Stimulated activated CD8-positive, alpha-beta memory T cell treated with anti-CD3 and anti-CD28 coated beads, Interleukin-7, amount 100 ng/mL, for 48 hours (primary cell): ENCODE results near the gene NAGK.
"Not testable (repeated sequence)": the region's sequence is repeated elsewhere in the genome, so short reads cannot be mapped to it uniquely, and the experiment has no call there.

Source experiments
- DNase-seq, 2 donors: peaks; one replicate each; pipeline ENCODE4 v3.0.0-alpha.2; 2020; ENCODE audit warnings: low read depth in 1 of 2; ENCODE audit errors: extremely low read depth in 1 of 2

Gene NAGK

DNA sequence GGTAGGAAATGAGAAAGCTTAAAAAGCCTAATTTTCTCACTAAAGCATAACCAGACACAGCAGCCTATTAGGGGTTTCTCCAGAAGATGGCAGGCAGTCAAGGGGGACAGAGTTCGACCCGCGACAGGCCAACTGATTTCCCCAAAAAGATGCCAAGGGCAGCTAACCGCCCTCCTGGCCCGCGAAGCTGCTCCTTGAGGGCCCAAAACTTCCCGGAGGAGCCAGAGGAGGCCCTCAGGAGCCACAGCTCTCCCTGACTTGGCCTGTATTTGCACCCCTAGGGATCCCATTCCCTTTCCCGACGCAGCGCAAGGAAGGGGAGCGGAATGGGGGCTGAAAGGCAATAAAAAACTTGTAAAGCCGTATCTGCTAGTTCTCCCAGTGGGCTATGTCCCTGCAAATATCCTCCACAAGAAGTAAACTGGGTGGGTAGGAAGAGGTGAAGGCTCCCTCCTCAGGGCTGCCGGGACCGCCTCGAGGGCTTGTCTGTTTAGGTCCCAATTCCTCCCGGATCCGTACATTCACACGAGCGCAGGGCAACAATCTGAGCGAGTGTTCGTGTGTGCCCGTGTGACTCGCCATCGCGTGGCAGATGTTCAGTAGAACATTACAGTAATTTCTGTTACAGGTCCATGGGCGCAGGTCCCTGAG lies 756 bp upstream of the NAGK start:
- DNase-seq, result no peak

DNA sequence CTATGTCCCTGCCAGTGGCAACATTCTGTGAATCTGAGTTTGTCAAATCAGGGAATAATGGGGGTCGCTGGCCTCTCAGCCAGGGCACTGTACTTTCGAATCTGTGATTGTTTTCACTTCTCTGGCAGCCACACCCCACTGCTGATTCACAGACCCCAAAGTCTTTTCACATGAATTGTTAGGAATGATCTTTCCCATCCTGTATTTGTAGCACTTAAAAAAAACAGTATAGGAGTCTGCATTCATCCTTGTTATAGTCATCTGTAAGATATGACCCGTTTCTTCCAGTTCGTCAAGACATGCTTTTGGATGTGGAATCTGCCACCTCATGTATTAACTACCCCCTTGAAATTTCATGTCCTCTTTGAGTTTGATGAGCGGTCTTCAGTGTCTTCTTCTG lies 928 bp downstream of the NAGK start:
- DNase-seq, result no peak

DNA sequence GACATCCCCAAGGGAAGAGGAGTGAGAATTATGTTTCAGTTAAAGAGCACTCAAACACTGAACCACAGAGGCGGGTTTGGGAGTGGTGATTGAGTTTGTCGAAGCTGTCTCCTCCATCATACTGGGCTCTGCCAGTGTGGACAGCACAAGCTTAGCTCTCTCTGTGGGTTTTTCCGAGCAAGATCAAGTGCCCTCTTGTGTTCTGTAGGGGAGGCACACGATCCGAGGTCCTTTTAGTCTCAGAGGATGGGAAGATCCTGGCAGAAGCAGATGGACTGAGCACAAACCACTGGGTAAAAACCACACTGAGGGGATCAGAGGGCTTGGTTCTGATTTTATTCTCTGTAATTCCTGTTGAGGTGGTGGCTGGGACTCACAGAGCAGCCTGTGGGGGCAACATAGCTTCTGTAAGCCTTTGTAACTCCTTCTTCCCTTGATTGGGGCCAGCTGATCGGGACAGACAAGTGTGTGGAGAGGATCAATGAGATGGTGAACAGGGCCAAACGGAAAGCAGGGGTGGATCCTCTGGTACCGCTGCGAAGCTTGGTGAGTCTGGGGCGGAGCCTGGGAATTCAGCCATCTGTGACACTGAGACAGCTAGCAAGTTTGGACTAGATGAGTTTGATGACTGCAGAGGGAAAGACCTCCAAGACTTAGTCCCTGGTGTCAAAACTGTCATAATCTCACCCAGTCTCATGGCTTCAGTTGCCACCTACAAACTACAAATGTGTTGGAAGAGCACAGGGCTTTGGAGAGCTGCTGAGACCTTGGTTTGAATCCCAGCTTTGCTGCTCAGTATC lies 2.0 kb downstream of the NAGK start:
- DNase-seq, result no peak

DNA sequence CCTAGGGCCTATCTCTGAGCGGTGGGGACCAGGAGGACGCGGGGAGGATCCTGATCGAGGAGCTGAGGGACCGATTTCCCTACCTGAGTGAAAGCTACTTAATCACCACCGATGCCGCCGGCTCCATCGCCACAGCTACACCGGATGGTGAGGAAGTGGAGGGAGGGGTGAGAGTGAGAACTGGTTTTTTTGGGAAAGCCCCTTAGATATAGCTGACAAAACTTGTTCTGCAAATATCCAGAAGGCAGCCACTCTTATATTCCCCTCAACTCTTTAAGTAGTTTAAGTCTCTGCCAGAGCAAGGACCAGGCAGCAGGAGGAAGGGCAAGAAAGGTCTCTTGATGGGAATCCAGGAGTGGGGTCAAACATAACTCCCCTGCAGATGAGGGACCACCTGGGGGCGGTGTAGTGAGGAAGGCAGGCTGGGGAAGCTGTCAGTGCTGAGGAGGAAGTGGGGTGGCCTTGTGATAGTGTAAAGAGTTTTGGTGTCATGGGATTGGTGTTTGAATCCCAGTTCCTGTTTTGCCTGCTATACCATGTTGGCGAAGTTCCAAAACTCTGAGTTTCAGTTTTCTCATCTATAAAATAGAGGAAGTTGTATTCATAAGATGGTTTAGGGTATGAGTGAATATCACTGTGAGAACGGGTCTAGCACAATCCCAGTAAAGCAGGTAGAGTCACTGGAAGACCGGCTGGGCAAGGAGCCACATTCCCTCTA lies 3.4 kb downstream of the NAGK start:
- peak; percentile 22 to 31 for DNase-seq

DNA sequence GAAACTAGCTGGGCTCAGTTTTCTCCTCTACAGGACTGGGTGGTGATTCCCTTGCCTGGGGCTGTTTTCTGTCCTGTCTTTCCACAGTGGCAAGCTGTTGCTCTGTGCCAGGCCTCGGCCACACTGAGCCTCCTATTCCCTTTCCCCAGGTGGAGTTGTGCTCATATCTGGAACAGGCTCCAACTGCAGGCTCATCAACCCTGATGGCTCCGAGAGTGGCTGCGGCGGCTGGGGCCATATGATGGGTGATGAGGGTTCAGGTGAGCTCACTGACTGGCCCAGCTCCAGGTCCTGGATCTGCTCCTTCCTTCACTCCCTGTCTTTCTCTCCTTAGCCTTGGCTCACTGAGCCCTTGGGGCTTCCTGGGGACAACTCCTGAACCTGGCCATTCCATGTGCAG lies 4.0 kb downstream of the NAGK start:
- no peak for DNase-seq

- no peak for DNase-seq
These were observed 5.0 kb downstream of the NAGK start for GRCh38 chr2:71073475-71073874.

GRCh38 chr2:71074893-71075395 lies 6.5 kb downstream of the NAGK start:
- no peak for DNase-seq

GRCh38 chr2:71078624-71079023 lies 10.2 kb downstream of the NAGK start:
- DNase-seq, result no peak

- peak; percentile 41 to 69 for DNase-seq
These were observed 14.2 kb downstream of the NAGK start for GRCh38 chr2:71082402-71083252.

DNA sequence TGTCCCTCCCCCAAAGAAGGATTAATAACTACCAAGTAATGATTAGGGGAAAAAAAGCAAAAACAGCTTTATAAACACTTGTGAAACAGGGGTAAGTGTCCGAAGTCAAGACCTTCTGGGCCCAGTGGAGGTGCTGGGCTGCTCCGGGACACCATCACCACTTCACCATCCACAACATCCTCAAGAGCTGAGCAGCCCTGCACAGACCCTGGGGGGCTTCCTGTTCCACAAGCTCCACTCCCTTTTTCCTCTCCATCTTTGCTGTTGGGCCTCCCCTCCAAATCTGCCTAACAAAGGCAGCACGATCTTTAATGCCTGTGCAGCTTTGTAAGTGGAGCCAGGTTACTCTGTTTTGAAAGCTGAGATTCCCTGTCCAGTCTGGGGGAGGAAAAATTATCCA lies 14.8 kb downstream of the NAGK start:
- DNase-seq, result not testable (repeated sequence)

DNA sequence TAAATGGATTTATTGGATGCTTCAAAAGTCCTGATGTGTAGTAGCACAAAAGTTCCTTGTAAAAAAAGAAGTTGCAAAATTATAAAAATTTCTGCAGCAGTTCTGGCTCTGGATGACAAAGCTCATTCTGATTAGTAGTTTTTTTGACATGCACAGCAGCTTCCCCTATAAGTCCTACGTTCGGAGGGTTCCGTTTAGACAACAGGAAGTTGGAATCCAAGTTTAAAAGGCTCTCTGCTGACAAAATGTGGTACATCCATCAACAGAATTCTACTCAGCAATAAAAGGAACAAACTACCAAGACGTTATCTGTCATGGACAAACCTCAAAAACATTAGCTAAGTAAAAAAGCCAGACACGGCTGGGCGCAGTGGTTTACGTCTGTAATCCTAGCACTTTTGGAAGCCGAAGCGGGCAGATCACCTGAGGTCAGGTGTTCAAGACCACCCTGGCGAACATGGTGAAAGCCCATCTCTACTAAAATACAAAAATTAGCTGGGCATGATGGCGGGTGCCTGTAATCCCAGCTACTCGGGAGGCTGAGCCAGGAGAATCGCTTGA lies 15.4 kb downstream of the NAGK start:
- not testable (repeated sequence) for DNase-seq

- not testable (repeated sequence) for DNase-seq
These were observed 17.0 kb downstream of the NAGK start for GRCh38 chr2:71085325-71086003.

- not testable (repeated sequence) for DNase-seq
These were observed 21.0 kb downstream of the NAGK start for GRCh38 chr2:71089475-71089874.

DNA sequence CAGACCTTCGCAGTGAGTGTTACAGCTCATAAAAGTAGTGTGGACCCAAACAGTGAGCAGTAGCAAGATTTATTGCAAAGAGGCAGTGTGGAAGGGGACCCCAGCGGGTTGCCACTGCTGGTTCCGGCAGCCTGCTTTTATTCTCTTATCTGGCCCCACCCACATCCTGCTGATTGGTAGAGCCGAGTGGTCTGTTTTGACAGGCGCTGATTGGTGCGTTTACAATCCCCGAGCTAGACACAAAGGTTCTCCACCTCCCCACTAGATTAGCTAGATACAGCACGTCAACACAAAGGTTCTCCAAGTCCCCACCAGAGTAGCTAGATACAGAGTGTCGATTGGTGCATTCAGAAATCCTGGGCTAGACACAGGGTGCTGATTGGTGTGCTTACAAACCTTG lies 23.4 kb downstream of the NAGK start:
- DNase-seq, result not testable (repeated sequence)

- not testable (repeated sequence) for DNase-seq
These were observed 24.2 kb downstream of the NAGK start for GRCh38 chr2:71092491-71093260.

- peak; percentile 5 to 21 for DNase-seq
These were observed 31.9 kb downstream of the NAGK start for GRCh38 chr2:71100195-71100964.

DNA sequence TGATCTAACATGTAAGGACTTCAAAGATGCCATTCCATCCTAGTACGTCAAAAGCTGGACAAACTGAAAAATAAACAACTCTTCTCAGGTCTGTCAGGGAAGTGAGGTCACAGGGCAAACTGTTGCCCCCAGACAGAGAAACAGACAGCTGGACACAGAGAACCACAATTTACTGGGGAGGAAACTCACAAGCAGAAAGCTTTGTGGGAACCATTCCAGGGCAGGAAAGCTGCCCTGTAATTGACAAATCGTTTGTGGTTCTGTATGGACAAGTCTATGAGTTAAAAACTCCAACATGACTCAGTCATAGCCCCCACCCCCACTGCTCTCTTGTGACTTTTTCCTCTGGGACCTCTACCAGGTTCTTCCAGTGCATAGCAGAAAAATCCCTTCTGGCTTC lies 33.2 kb downstream of the NAGK start:
- no peak for DNase-seq

- no peak for DNase-seq
These were observed 34.7 kb downstream of the NAGK start for GRCh38 chr2:71102981-71103681.
